PFSK-1 (cell line): Measurements from ENCODE around the gene NPAS1.

ENCODE experiments used
- FOXP2 ChIP-seq: optimal IDR thresholded peaks from 2 replicates; pipeline ENCODE3; 2011; ENCODE audit warnings: borderline replicate concordance, control low read depth, inconsistent platforms; ENCODE audit not compliant: insufficient read depth; ENCODE audit errors: extremely low read length, extremely low read depth
- POLR2AphosphoS5 ChIP-seq: IDR thresholded peaks from 2 replicates; pipeline ENCODE4 v1.6.1; 2012; ENCODE audit warnings: low read depth, mild to moderate bottlenecking, control low read depth, low read length, moderate library complexity
- SIN3A ChIP-seq: IDR thresholded peaks from 2 replicates; pipeline ENCODE4 v1.6.1; 2012; ENCODE audit warnings: mild to moderate bottlenecking, low read length, moderate library complexity, borderline replicate concordance; ENCODE audit not compliant: insufficient read depth
- TAF1 ChIP-seq: IDR thresholded peaks from 2 replicates; pipeline ENCODE4 v1.6.1; 2012; ENCODE audit warnings: low read length, control low read depth, borderline replicate concordance; ENCODE audit not compliant: insufficient read depth
- TF ChIP-seq, protein P1 (sequence below), 2 experiments: IDR thresholded peaks; 2 replicates each; pipeline versions ENCODE4 v1.6.1 to v1.8.0; 2011 to 2012; ENCODE audit warnings: low read depth in 2 of 2, low read length in 2 of 2, control low read depth in 1 of 2, inconsistent platforms in 1 of 2, mild to moderate bottlenecking in 1 of 2, moderate library complexity in 1 of 2; ENCODE audit not compliant: insufficient read depth in 1 of 2

NPAS1 gene

DNA sequence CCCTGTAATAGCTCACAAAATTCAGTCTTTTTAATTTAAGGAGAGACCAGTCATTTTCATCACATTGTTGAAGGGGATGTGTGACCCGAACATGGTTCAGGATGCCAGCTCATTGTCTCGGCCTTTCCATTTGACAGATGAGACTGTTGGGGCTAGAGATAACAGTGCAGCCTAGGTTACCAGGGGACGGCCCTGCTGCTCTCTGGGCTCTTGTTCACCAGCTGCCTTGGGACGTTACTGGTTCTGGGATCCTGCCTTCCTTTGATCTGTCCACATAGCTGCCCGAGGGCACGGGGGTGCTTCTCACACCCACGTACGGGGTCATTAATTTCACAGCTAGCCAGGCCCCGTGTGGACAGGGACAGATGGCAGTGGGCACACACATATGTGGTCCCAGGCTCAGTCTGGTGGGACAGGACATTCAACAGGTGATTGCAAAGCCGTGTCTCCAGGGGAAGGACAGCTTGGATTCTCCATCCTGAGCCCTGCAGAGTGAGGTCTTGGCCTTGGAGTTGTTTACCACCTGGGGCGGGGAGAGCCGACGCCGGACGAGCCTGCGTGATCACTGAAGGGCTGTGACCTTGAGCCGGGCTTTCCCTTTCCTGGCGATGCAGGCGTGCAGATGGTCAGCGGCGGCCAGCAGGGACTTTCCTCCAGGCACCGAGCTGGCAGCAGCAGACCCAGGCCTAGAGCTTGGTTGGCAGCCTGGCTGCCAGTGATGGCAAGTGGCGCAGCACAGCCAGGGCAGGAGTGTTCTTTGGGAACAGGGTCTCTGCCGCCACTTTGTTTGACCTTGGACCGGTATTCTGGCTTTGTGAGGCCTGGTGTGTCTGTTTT lies 26.7 kb upstream of the NPAS1 start:
- TF ChIP-seq POLR2AphosphoS5 (no peak), FOXP2 (no peak), TAF1 (no peak), SIN3A (no peak)
- TF ChIP-seq, protein P1, sequence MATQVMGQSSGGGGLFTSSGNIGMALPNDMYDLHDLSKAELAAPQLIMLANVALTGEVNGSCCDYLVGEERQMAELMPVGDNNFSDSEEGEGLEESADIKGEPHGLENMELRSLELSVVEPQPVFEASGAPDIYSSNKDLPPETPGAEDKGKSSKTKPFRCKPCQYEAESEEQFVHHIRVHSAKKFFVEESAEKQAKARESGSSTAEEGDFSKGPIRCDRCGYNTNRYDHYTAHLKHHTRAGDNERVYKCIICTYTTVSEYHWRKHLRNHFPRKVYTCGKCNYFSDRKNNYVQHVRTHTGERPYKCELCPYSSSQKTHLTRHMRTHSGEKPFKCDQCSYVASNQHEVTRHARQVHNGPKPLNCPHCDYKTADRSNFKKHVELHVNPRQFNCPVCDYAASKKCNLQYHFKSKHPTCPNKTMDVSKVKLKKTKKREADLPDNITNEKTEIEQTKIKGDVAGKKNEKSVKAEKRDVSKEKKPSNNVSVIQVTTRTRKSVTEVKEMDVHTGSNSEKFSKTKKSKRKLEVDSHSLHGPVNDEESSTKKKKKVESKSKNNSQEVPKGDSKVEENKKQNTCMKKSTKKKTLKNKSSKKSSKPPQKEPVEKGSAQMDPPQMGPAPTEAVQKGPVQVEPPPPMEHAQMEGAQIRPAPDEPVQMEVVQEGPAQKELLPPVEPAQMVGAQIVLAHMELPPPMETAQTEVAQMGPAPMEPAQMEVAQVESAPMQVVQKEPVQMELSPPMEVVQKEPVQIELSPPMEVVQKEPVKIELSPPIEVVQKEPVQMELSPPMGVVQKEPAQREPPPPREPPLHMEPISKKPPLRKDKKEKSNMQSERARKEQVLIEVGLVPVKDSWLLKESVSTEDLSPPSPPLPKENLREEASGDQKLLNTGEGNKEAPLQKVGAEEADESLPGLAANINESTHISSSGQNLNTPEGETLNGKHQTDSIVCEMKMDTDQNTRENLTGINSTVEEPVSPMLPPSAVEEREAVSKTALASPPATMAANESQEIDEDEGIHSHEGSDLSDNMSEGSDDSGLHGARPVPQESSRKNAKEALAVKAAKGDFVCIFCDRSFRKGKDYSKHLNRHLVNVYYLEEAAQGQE (IDR thresholded peaks at IDR 0.05; ENCODE audit: insufficient read depth in 1 of 2, low read depth in 2 of 2, low read length in 2 of 2): no peak

DNA sequence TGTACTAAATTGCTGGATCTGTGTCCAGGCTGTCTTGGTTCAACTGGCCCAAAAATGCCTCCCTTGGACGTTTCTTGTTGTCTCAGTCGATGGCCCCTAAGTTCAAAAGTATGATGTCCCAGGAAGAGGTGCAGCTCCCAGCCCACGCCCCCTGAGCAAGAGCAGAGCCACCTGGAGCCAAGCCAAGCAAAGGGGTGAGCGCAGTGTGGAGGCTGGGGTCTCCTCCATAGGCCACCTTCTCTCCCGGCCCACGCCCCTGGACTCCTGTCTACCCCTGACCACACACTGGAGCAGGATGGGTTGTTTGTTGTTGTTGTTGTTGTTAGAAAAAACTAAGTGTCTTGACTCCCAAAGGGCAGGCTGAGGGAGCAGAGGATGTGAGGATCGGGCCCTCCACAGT lies 26.0 kb upstream of the NPAS1 start:
- TF ChIP-seq POLR2AphosphoS5 (no peak), TAF1 (no peak), SIN3A (no peak), FOXP2 (no peak)
- TF ChIP-seq, protein P1 (IDR thresholded peaks at IDR 0.05; ENCODE audit: insufficient read depth in 1 of 2, low read depth in 2 of 2, low read length in 2 of 2): no peak

DNA sequence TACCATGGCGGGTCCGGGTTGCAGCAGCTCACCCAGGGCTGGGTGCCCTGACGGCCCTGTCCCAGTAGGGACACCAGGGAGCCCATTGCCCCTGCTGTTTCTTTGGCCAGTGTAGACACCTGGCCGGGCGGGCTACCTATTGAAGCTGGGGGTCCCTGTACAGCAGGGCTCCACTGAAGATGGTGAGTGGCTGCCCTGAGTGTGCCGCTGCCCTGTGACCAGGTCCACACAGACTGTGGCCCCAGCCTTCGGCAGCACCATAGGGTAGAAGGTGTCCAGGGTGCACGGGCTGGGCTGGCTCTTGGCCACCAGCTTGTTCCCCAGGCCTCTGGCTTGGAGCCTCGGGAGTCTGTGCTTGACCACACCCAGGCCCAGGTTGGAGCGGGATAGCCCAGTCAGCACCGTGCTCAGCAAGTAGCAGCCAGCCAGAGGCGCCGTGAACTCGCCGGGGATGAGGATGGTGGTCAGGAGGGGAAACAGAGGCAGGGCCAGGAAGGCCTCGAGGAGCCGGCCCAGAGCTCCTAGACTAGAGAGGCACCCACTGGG lies 25.4 kb upstream of the NPAS1 start:
- TF ChIP-seq SIN3A: no peak
- no peak for TF ChIP-seq TAF1
- TF ChIP-seq POLR2AphosphoS5: no peak
- TF ChIP-seq FOXP2: no peak
- TF ChIP-seq, protein P1 (IDR thresholded peaks at IDR 0.05; ENCODE audit: insufficient read depth in 1 of 2, low read depth in 2 of 2, low read length in 2 of 2): no peak

DNA sequence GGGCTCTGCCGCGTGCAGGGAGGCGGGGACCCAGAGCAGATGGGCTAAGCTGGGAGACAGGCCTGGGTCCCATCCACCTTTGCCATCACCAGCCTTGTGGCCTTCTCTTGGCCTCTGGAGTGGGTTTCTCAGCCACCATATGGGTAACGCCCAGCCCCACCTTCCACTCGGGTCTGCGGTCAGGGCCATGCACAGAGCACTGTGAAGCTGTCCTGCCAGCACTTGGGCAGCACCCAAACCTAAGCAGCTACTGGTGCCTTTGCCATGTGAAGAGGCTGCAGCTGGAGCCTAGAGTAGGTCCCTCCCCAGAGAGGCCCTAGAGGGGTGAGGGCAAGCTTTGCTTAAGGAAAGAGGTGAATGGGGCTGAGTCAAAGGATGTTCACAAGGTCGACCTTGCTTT lies 24.1 kb upstream of the NPAS1 start:
- no peak for TF ChIP-seq TAF1
- no peak for TF ChIP-seq POLR2AphosphoS5
- no peak for TF ChIP-seq SIN3A
- TF ChIP-seq, protein P1 (IDR thresholded peaks at IDR 0.05; ENCODE audit: insufficient read depth in 1 of 2, low read depth in 2 of 2, low read length in 2 of 2): no peak
- no peak for TF ChIP-seq FOXP2
